NCI-H510A (cell line): ENCODE results near the gene SCARB2.
"Not testable (repeated sequence)": the region's sequence is repeated elsewhere in the genome, so short reads cannot be mapped to it uniquely, and the experiment has no call there.

Experiments
- DNase-seq: peaks from one replicate; lab custom pipeline; 2025; lab: John Stamatoyannopoulos, UW

Gene SCARB2, protein sequence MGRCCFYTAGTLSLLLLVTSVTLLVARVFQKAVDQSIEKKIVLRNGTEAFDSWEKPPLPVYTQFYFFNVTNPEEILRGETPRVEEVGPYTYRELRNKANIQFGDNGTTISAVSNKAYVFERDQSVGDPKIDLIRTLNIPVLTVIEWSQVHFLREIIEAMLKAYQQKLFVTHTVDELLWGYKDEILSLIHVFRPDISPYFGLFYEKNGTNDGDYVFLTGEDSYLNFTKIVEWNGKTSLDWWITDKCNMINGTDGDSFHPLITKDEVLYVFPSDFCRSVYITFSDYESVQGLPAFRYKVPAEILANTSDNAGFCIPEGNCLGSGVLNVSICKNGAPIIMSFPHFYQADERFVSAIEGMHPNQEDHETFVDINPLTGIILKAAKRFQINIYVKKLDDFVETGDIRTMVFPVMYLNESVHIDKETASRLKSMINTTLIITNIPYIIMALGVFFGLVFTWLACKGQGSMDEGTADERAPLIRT

DNA sequence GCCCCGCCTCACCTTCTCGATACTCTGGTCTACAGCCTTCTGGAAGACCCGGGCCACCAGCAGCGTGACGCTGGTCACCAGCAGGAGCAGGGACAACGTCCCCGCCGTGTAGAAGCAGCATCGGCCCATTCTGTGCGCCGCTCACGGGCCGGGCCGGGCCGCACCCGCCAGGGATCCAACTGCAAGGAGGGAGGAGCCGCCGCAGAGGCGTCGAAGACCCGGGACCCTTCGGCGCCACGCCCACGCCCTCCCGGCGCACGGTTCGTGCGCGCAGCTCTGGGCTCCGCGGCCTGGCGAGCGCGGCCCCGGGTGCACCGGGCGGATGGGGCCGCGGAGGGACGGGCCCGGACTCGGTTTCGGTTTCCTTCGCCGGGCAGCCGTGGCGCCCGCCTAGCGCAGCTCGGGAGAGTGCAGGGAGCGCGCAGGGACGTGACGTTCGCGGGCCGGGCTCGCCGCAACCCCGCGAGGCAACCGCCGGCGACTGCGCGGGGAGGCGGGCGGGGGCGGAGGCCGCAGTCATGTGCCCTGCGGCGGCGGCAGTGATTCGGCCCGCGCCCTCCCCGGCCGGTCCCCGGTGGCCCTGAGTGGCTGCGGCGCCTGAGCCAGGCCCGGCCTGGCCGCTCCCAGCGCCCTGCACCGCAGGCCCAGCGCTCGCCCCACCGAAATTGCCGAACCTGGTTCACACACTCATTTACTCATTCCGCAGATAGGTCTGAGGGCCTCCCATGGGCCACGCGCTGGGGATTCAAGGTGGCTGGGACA lies at the start of gene SCARB2:
Gene SCARB2 (minus strand): TSS at position 410 of the 762 bp plus-strand sequence. CDS start 281 bp downstream, at position 129.
- peak; percentile 79 for DNase-seq

DNA sequence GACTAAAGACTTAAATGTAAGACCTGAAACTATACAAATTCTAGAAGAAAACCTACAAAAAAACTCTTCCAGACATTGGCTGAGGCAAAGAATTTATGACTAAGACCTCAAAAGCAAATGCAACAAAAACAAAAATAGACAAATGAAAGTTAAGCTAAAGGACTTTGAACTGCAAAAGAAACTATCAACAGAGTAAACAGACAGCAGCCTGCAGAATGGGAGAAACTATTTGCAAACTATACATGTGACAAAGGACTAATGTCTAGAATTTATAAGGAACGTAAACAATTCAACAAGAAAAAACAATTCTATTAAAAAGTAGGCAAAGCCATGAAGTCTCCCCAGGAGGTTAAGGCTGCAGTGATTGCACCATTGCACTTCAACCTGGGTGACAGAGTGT lies 46.9 kb upstream of the SCARB2 start:
- DNase-seq = no peak

DNA sequence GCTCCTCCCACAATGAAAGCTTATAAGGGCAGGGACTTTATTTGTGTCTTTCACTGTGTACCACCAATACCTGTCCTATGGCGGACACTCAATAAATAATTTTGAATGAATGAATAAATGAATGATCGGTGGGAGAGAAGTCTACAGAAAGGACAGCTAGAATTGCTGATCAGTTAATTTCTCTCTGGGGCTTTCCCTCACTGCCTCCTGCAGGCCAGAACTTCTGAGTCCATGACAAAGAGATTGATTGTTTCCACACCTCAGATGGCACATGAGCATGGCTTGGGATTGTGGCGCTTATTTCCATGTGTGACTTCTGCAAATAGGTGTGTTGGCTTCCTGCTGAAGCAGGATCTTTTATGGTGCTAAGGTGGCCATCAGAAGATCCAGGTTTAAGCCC lies 44.2 kb upstream of the SCARB2 start:
- DNase-seq = no peak

DNA sequence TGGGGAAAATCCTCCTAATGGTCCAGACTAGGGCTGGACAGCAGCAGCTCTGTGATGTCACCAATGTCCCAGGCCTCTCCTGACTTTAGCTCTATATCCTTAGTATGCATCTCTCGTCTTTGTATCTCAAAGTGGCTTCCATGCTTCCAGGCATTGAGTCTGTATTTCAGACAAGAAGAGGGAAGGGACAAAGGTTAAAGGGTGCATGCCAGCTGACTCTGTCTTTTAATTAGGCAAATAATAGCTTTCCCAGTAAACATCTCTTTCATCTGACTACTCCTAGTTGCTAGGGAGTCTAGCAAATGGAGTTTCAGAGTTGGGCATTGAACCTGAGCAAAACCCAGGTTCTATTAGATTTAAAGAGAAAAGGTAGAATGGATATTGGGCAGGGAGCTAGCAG lies 43.3 kb upstream of the SCARB2 start:
- no peak for DNase-seq

DNA sequence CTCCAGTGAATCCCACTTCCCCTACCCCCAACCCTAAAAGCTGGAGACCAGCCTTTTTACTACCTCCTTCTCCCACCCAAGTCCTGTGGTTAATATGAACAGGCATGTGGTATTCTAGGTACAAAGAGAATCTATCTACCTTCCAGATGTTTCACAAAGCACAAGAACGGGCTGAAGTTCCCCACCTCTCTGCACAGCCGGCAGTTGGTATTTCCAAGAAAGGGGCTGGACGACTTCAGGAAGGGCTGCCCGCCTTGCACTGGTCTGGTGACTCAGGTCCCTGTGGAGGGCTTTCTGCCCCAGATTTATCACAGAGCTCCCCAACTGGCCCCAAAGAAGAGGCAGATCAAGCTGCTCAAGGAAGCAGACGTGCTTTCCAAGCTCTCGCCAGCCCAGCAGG lies 42.4 kb upstream of the SCARB2 start:
- no peak for DNase-seq

DNA sequence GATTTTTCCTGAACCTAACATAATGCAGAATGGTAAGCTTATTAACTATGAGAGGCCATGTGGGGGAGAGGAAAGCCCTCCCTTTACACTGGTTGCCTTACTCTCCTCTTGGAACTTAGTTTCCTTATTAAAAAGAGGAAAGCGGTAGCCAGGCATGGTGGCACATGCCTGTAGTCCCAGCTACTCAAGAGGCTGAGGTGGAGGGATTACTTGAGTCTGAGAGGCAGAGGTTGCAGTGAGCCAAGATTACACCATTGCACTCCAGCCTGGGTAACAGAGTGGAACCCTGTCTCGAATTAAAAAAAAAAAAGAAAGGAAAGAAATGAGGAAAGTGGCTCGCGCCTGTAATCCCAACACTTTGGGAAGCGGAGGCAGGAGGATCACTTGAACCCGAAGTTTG lies 39.9 kb upstream of the SCARB2 start:
- no peak for DNase-seq

DNA sequence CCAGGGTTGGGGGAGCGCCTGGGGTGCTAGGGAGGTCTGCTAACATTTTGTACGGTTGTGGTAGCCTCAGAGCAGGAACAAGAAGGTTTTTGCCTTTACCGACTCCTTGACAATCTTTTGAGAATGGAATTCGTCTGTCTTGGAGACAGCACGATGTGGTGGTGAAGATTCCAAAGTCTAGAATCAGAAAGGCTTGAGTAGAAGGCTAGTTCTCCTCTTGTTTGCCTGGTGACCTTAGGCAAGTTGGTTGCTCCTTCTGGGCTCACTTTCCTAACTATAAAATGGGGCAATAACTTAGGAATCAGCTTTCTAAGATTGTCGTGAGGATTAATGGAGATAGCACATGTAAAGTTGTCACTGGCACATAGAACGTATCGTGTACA lies 38.6 kb upstream of the SCARB2 start:
- DNase-seq = no peak

DNA sequence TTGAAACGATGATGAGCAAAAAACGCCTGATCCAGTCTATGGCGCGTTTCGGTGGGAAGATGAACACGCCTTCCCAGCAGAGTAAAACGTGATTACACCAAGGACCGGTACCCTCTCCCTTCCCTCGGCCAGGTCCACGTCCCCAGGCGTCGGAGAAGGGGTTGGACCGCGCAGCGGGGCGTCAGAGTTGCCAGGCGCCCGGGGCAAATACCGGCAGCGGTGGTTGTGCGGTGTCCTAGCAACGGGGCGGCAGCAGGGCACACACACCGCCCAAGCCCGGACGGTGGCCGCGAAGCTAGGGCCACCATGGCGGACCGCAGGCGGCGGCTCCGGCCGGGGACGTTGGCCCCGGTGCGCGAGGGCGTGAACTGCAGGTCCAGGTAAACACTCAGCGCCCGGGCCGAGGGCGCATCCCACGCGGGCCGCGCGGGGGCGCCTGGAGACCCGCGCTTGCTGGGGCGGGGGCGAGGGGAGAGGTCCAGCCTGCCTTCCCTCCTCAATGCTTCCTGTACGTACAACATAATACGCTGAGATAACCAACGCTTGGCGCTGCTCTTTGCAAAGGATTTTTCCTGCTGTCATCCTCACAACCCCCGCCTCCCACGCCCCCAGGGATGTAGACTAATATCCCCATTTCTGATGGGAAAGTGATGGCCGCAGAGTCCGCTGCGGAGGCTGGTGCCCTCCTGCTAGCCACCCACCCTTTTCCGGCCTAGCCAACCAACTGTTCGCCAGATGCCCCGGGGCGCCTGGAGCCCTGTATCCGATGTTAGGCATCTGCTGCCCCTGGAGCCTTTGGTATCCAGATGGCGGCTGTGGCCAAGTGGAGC lies 38.0 kb upstream of the SCARB2 start, which contains the start of gene FAM47E:
Gene FAM47E (plus strand): TSS at position 281 of the 830 bp plus-strand sequence. CDS start 26 bp downstream, at position 307.
- DNase-seq = peak; percentile 90

DNA sequence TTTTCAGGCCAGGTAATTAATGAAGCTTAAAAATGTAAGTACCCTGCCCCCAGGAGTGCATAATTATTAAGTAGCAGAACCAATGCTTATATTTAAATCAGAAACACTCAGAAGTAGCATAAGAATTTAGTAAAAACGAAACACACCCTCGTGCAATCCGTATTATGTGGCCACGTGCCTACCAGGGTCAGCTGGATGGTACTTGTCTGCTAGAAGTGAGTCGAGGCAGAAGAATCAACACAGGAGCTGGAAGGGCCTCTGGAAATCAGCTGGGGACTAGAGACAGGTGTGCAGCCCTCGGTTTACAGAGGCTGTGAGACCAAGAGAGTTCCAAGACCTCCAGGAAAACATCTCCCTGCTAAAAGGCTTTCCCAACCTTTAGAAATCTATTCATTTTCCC lies 37.3 kb upstream of the SCARB2 start:
- no peak for DNase-seq

DNA sequence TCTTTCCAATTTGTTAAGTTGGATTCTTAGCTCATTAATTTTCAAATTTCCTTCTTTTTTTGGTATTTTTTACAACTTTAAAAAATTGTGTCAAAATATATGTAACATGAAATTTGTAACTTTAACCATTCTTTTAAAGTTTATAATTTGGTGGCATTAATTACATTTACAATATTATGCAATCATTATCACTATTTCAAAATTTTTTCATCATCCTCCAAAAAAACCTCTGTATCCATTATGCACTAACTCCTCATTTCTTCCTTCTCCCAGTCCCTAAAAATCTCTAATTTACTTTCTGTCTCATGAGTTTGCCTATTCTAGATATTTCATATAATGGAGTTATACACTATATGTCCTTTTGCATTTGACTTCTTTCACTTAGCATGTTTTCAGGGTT lies 33.2 kb upstream of the SCARB2 start:
- DNase-seq = no peak

DNA sequence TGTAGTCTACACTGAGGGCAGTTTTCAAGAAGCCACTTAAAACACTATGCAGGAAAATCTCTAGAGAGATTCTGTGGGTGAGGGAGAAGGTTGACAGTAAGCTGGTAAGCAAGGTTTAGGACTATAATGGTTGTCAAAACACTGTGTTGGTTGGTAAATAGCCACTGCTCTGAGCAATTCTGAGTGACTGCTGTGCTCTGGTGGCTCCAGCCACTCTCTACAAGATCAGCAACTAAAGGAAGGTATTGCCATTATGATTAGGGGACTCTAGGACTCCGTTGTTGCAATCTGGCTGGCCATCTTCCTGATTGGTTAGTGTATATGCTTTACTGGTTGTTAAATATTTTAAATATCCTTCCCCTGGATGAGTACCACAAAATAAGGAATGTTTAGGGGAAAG lies 32.4 kb upstream of the SCARB2 start:
- no peak for DNase-seq

DNA sequence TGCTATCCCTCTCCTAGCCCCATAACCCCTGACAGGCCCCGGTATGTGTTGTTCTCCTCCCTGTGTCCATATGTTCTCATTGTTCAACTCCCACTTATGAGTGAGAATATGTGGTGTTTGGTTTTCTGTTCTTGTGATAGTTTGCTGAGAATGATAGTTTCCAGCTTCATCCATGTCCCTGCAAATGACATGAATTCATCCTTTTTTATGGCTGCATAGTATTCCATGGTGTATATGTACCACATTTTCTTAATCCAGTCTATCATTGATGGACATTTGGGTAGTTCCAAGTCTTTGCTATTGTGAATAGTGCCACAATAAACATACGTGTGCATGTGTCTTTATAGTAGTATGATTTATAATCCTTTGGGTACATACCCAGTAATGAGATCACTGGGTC lies 30.3 kb upstream of the SCARB2 start:
- DNase-seq = not testable (repeated sequence)

DNA sequence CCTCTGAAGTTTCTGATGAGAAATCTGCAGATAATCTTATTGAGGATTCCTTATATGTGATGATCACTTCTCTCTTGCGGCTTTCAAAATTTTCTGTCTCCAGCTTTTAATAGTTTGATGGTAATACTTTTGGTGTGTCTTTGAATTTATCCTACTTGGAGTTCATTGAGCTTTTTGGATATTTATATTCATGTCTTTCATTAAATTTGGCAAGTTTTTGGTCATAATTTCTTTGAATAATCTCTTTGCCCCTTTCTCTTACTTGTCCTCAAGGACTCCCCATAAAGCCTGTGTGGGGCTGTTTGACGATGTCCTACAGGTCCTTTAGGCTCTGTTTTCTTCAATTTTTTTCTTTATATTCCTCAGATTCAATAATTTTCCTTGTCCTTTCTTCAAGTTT lies 26.6 kb upstream of the SCARB2 start:
- no peak for DNase-seq

DNA sequence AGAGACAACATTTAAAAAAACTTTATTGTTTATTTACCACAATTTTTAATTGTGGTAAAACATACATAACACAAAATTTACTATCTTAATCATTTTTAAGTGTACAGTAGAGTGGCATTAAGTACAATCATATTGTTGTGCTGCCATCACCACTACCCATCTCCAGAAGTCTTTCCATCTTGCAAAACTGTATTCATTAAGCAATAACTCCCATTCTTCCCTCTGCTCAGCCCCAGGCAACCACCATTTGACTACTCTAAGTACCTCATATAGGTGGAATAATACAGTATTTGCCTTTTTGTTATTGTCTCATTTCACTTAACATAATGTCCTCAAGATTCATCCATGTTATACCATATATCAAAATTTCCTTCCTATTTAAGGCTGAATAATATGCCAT lies 25.1 kb upstream of the SCARB2 start:
- DNase-seq = no peak

DNA sequence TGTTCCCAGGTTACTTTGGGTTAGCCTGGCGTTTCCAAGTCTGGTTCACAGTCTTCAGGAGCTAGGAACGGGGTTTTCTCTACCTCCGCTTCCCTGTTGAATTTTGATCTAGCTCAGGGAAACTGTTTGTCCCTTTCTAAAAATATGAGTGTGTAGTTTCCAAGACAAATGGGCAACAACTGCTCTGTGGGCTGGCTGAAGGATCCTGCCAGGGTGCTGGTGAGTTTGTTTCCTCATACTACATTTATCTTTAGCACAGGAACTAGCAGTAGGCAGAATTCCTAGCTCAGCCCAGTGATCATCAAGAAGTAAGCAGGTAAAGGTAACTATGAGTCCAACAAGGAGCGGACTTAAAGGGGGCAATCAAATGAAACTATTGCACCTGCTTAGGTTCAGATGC lies 24.6 kb upstream of the SCARB2 start:
- DNase-seq = no peak

DNA sequence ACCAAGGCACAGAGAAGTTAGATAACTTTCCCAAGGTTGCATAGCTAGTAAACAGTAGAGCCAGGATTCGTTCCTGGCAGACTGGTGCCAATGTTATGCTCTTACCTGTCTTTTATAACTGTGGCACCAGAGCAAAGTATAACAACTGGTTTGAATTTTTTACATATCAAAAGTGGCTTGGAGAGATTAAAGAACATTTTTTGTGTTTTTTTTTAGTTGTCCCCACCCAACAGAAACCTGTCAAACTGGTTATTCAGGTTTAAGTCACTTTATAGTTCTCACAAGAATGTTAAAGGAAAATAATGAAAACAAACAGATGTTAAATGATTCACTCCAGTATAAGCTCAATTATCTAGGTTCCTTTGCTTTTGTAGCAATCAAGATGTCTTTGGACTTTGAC lies 22.3 kb upstream of the SCARB2 start:
- no peak for DNase-seq

DNA sequence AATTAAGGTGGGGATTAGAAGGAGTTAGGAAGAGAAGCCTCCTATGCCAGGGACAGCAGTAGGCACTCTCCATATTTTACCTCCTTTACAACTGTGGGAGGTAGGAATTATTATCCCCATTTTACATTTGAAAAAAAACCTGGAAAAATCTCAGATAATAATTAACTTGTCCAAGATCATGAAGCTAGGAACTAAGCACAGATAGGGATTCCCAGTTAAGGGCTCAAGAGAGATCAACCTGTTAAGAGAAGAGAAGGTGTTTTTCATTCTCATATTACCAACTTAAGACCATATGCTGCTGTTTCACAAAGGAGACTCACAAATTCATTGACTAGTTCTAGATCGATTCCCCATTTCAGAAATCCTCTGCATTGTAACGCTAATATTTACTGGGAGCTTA lies 21.8 kb upstream of the SCARB2 start:
- no peak for DNase-seq

DNA sequence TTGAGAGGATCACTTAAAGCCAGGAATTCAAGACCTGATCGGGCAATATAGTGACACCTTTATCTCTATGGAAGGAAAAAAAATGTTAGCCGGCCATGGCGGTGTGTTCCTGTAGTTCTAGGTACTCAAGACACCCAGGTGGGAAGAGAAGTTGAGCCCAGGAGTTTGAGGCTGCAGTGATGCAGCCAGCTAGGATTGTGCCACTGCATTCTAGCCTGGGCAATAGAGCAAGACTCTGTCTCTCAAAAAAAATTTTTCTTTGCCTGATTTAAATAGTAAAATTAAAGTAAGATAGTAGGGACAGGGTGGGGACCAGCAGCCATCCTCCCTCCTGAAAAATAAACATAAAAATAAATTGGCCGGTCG lies 21.0 kb upstream of the SCARB2 start:
- no peak for DNase-seq

DNA sequence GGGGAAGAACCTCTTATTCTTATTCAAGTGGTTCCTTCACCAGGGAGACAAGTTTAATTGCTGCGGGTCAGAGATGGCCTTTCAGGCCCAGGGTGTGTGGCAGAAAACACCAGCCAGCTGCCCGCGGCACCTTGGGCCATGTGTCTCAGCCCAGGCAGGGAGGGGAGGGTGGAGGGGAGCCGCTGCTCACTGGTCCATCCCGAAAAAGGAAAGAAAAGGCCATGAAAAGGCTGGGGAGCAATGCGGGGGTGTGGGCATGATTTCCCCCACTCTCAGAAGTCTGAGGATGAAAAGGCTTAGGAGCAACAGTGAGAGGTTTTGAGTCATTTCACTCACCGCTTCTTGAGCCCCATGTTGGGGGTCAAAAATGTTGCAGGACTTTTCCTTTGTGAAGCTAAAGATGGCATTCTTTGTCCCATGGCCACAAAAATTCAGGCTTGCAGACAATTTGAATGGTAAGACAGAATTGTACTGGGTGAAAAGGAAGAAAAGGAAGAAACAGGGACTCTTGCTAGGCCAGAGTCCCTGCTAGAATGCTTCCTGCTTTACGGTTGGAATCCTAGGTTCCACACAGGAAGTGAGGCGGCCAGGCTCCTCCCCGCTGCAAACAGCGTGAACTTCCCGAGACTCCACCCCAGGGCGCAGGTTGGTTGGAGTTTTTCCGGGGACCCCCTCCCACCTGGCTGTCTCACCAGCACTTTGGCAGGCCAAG lies 20.5 kb upstream of the SCARB2 start:
- DNase-seq = no peak

DNA sequence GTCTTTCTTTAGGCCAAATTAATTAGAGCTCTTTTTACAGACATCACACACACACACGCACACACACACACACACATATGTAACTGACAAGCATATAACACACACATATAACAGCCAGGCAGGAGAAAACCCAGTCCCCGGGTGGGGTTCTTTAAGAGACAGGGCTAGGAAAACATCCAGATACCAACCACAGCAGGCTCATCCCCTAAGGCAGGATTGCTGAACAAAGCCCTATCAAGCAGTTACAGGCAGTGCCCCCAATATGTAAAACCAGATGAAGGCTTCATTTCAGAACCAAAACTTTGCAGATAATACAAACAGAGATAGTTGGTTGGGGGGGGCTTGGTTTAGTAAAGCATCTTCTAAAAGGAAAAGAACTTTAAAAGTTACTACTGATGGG lies 19.9 kb upstream of the SCARB2 start:
- no peak for DNase-seq

DNA sequence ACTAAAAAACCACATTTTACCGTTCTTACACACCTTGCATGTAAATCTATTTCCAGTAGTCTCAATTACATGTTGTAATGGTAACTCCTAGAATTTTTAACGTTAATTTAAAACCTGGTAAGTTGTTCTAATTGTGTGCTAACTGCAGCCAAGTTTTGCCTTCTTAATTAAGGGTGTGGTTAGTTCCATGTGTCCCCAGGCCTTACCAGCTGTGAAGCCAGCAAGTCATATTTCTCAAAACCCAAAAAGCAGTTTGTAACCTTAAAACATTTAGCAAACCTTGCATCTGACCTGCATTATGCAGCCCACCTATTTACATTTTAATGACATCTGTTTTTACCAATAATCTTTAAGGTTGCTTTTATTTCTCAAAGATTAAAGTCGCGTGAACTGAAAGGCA lies 19.5 kb upstream of the SCARB2 start:
- DNase-seq = no peak

DNA sequence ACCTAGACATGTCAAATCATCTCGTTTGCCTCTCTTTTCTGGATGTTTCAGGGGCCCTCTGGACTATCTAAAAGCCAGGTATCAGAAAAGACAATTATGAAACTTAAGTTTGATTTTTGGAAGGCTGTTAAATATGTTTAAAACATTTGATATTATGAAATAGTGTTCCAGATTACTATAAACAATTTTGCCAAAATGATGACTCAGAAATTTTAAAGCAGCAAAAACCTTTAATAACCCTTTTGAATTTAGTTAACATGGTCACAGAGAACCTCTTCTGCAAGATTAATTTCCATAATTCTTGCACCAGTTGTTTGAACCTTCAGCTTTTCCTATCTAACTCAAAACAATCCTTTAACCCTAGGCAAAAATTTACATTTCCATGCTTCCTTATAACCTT lies 19.1 kb upstream of the SCARB2 start:
- no peak for DNase-seq
